ENCODE measurements around the gene OR6B1.
"Not testable (repeated sequence)": the region's sequence is repeated elsewhere in the genome, so short reads cannot be mapped to it uniquely, and the experiment has no call there.

OR6B1 gene

GRCh38 chr7:144006029-144006691, 6.0 kb downstream of the OR6B1 start:
- TF ChIP-seq CTCF (IDR thresholded peaks at IDR 0.05) = no peak
- no peaks in the 10 kb centered on the region for H3K4me1 Mint-ChIP-seq
- H3K4me3 Mint-ChIP-seq = no peak overlapping the region

GRCh38 chr7:144006692-144007042, 6.5 kb downstream of the OR6B1 start:
- H3K9me3 Mint-ChIP-seq = peaks cover 26% of the 10 kb centered on the region
- no peaks in the 10 kb centered on the region for H3K27me3 Mint-ChIP-seq (ENCODE audit: low read depth, poor library complexity)
- no peak overlapping the region for H3K4me3 Mint-ChIP-seq
- peaks cover 6% of the 10 kb centered on the region for H3K36me3 Mint-ChIP-seq (ENCODE audit: low read depth)
- H3K27ac Mint-ChIP-seq = no peak overlapping the region
- DNase-seq = no peak
- no peaks in the 10 kb centered on the region for H3K4me1 Mint-ChIP-seq
- no peak for TF ChIP-seq CTCF (IDR thresholded peaks at IDR 0.05)

More at GRCh38 chr7:144006029-144006691, 6.0 kb downstream of the OR6B1 start:
- Mint-ChIP-seq H3K9me3 (peaks cover 26% of the 10 kb centered on the region), H3K27ac (no peak overlapping the region), H3K27me3 (ENCODE audit: low read depth, poor library complexity) (no peaks in the 10 kb centered on the region), H3K36me3 (ENCODE audit: low read depth) (peaks cover 6% of the 10 kb centered on the region)
- DNase-seq = no peak

- no peaks in the 10 kb centered on the region for H3K4me1 Mint-ChIP-seq
- H3K4me3 Mint-ChIP-seq = no peak overlapping the region
- peaks cover 29% of the 10 kb centered on the region for H3K9me3 Mint-ChIP-seq
- no peak overlapping the region for H3K27ac Mint-ChIP-seq
- DNase-seq = no peak
- peaks cover 6% of the 10 kb centered on the region for H3K36me3 Mint-ChIP-seq (ENCODE audit: low read depth)
- H3K27me3 Mint-ChIP-seq (ENCODE audit: low read depth, poor library complexity) = peaks cover under 1% of the 10 kb centered on the region
- no peak for TF ChIP-seq CTCF (IDR thresholded peaks at IDR 0.05)
These were observed 9.2 kb downstream of the OR6B1 start for GRCh38 chr7:144009361-144009760.

- not testable (repeated sequence) for H3K4me3 Mint-ChIP-seq; DNase-seq; H3K36me3 Mint-ChIP-seq (ENCODE audit: low read depth); H3K4me1 Mint-ChIP-seq; H3K27ac Mint-ChIP-seq; H3K27me3 Mint-ChIP-seq (ENCODE audit: low read depth, poor library complexity)
- peaks cover 36% of the 10 kb centered on the region for H3K9me3 Mint-ChIP-seq
These were observed 9.9 kb downstream of the OR6B1 start for GRCh38 chr7:144010061-144010460.

- not testable (repeated sequence) for H3K4me1 Mint-ChIP-seq; H3K4me3 Mint-ChIP-seq; DNase-seq; H3K36me3 Mint-ChIP-seq (ENCODE audit: low read depth); H3K27ac Mint-ChIP-seq
- Mint-ChIP-seq H3K27me3 (ENCODE audit: low read depth, poor library complexity) (peaks cover 10% of the 10 kb centered on the region), H3K9me3 (peaks cover 38% of the 10 kb centered on the region)
These were observed 10.7 kb downstream of the OR6B1 start for GRCh38 chr7:144010821-144011220.

- Mint-ChIP-seq H3K27ac (no peak overlapping the region), H3K9me3 (peaks cover 38% of the 10 kb centered on the region), H3K4me3 (no peak overlapping the region), H3K27me3 (ENCODE audit: low read depth, poor library complexity) (peaks cover 10% of the 10 kb centered on the region), H3K36me3 (ENCODE audit: low read depth) (peaks cover 6% of the 10 kb centered on the region), H3K4me1 (no peaks in the 10 kb centered on the region)
- no peak for TF ChIP-seq CTCF (IDR thresholded peaks at IDR 0.05)
- DNase-seq = no peak
These were observed 11.5 kb downstream of the OR6B1 start for GRCh38 chr7:144011458-144012230.

- Mint-ChIP-seq H3K4me1 (no peaks in the 10 kb centered on the region), H3K9me3 (peaks cover 12% of the 10 kb centered on the region), H3K4me3 (no peak overlapping the region), H3K36me3 (ENCODE audit: low read depth) (no peaks in the 10 kb centered on the region), H3K27ac (no peak overlapping the region), H3K27me3 (ENCODE audit: low read depth, poor library complexity) (peaks cover 10% of the 10 kb centered on the region)
- no peak for TF ChIP-seq CTCF (IDR thresholded peaks at IDR 0.05)
- DNase-seq = no peak
These were observed 17.9 kb downstream of the OR6B1 start for GRCh38 chr7:144018065-144018464.
